Gastrocnemius medialis (tissue), 4 donors: Measurements from ENCODE around the gene AFAP1L1.

Experiments used
- POLR2A ChIP-seq, 2 donors: fragments of 450-650 bp; IDR thresholded peaks; one replicate each; pipeline ENCODE4 v1.6.1; 2017; ENCODE audit warnings: antibody characterized with exemption in 2 of 2, mild to moderate bottlenecking in 2 of 2, moderate library complexity in 2 of 2
- TF ChIP-seq, protein P1 (sequence below), 5 experiments: fragments of 450-650 bp in 3 of 5; fragments of 200-600 bp in 2 of 5; sonication (generic) in 2 of 5; IDR thresholded peaks in 4 of 5; conservative IDR thresholded peaks in 1 of 5; 1 replicate in 4 of 5; 2 replicates in 1 of 5; pipeline ENCODE4 v1.5.1; 2016 to 2019; ENCODE audit warnings: antibody characterized with exemption in 5 of 5, mild to moderate bottlenecking in 3 of 5, moderate library complexity in 3 of 5

DNA sequence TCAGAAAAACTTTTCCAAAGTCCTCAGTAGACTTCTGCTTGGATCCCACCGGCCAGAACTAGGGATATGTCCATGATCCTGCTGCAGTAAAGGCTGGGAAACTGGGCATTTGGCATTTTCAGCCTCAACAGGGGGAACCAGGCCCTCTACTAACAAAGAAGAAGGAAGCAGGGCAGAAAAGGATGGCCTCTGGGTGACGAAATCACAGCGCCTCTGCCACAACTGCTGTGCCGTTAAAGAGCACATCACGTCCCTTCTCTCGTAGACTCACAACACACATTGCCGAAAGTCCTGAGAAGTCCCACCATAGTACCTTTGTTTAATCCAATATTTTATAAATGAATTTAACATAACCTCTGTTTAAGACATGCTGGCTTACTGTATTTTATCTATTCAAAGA is 10.4 kb upstream of the AFAP1L1 start:
- TF ChIP-seq, protein P1, sequence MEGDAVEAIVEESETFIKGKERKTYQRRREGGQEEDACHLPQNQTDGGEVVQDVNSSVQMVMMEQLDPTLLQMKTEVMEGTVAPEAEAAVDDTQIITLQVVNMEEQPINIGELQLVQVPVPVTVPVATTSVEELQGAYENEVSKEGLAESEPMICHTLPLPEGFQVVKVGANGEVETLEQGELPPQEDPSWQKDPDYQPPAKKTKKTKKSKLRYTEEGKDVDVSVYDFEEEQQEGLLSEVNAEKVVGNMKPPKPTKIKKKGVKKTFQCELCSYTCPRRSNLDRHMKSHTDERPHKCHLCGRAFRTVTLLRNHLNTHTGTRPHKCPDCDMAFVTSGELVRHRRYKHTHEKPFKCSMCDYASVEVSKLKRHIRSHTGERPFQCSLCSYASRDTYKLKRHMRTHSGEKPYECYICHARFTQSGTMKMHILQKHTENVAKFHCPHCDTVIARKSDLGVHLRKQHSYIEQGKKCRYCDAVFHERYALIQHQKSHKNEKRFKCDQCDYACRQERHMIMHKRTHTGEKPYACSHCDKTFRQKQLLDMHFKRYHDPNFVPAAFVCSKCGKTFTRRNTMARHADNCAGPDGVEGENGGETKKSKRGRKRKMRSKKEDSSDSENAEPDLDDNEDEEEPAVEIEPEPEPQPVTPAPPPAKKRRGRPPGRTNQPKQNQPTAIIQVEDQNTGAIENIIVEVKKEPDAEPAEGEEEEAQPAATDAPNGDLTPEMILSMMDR (IDR thresholded peaks at IDR 0.05 in 4 of 5, conservative IDR thresholded peaks at IDR 0.05 in 1 of 5): no peak
- TF ChIP-seq POLR2A (IDR thresholded peaks at IDR 0.05): no peak
